NCI-H1436 treated with DMSO at 0.1 percent for 48 hours (cell line): Measurements from ENCODE around the gene EDARADD.

Experiments
- DNase-seq: peaks from one replicate; lab custom pipeline; 2025; lab: John Stamatoyannopoulos, UW

Gene EDARADD

DNA sequence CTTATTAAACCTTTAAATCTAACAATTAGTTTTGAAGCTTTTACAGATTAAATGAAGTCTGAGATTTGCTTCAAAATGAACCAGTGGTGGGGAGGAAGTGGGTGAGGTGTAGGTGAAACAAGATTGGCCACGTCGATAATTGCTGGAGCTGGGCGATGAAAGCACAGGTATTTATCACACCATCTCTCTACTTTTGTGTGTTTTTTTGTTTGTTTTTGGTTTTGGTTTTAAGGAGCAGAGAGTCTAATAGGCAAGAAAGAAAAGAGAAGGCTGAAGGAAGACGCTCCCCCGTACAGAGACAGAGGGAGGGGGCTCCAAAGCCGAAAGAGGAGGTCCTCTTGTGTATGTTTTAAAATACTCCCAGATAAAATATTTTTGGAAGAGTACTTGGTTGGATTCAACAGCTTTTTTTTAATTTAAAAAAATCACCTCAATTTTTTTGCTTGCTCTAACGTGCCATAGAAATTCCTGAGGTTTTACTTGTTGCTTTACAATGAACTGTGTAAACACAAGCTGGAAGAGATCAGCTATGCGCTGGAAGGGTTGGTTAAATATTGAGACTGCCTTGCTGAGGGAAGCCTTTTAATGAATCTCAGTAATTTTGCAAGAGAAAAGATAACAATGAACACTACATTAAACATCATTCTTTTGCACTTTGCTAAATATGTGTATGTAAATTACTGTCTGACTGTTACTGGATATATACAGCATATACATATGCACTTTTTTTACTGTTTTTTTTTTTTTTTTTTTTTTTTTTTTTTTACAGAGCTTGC lies 123.0 kb downstream of the EDARADD start:
- DNase-seq: peak; percentile 13

DNA sequence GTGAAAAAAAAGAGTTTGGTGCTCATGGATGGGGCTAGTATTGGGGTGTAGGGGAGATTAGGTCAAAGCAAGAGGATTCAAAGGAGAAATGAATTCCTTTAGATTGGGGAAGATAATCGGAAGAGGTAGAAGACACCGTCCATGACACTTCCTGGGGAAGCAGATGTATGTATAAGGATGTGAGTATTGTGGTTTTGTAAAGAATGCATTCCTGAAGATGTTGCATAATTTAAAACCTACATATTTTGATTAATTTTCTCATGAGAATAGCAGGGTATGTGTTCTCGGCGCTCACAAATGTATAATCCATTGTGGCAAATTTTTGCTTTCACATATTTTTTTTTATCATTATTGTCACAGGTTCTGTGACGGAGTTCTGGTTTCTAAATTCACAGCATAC lies 124.2 kb downstream of the EDARADD start:
- no peak for DNase-seq

DNA sequence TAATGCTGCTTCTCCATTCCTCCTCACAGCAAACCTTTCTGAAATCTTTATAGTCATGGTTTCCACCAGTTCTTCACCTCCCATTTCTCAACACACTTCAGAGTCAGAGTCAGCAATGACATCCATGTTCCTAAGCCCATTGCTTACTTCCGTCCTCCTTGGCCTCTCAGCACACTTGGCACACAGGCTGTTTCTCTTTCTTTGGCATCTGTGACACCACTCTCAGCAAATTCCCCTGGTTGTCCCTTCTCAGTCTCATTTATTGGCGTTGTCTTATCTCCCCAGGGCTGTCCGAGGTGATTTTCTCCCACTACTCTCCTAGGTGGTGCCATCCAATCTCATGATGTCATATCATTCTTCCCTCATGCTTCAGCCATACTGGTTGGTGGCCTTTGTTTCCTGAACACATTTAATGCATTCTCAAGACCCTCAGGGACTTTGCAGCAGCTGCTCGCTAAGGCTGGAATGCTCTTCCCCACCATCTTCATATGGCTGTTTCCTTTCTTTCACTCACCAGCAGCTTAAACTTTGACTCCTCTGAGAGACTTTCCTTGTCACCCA lies 126.4 kb downstream of the EDARADD start:
- no peak for DNase-seq

DNA sequence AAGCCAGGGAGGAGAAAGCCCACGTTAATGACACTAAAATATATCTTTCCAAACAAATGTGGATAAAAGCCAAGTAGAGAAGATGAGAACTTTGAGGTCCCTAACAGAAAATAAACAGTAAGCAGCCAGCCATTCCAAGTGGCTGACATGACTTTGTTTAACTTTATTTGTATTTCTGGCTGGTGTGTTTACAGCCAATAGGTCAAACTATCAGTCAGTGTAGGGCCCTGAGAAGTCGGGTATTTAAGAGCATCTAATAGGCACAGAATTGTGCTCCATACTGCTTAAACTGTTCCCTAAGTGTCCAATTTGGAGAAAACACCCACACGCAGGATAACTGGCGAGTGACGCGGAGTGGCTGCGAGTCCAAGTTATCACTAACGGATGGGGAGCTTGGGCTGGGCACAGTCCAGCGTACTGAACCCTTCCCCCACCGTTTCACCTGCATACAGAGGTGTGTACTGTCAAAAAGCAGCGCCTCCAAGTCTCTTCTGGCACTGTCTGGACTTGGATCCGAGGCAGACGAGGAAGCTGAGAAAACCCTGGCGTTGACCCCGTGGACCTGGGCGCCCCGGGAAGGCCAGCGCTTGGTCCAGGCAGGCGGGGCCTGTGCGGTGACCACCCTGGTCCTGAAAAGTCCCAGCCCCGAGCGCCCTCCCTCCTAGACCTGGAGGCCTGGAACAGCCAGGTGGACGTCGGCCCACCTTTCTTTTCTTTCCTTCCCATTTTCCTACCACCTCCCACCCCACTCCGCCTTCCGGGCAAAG lies 129.0 kb downstream of the EDARADD start:
- no peak for DNase-seq

DNA sequence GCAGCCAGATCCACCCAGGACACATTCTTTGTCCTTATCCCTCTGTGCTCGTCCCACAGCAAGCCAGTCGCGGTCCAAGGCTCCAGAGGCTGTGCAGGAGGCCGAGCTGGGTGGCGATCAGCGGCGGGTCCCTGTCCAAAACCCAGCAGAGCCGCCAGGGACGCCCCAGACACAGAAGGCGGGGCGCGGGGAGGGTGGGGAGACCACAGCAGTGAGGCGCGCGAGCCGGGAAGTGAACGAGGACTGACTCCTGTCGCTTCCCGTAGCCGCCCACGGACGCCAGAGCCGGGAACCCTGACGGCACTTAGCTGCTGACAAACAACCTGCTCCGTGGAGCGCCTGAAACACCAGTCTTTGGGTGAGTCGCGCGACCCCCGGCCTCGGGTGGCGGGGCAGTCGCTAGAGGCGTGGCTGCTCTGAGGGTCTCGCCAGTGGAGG lies 129.6 kb downstream of the EDARADD start, which contains the start of gene LGALS8:
Gene LGALS8 (plus strand): TSS at position 279 of the 438 bp plus-strand sequence. CDS start 2,089 bp downstream, outside the sequence.
- DNase-seq: no peak

DNA sequence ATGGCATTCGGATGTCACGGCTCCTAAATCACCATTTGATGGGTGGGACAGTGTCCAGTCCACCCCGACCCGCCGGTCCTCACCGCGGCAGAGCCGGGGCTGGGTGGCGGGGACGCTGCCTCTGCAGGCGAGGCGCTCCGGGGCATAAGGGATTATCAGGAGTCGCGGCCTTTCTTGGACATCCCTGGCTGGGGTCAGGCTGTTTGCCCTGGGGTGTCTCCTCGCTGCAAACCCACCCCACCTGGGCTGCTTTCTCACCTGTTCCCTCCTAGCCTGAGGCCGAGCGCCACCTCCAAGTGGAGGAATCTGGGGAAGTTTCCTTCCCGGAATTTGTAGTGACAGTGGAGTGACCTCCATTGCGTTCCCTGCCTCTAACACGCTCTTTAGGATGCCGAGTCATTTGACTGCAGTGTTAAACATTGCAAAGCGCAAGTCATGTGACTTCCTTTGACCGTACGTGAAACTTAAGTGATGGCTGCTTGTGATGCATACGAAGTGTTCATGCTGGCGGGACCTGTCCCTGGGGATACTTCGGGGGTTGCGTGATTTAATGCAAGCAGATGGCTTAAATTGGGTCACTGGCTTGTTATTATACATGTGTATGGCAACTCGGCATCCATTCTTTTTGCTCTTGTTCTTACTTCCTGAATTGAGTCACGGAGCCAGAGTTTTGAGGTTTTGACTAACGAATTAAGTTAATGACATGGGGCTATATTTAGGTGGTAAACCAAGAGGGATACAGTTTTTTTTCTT lies 130.2 kb downstream of the EDARADD start:
- DNase-seq: peak; percentile 92

- no peak for DNase-seq
These were observed 130.8 kb downstream of the EDARADD start for GRCh38 chr1:236524895-236525184.

GRCh38 chr1:236526079-236526478 lies 132.0 kb downstream of the EDARADD start:
- no peak for DNase-seq

GRCh38 chr1:236530286-236530685 lies 136.2 kb downstream of the EDARADD start:
- no peak for DNase-seq

GRCh38 chr1:236530959-236531358 lies 136.9 kb downstream of the EDARADD start:
- DNase-seq: no peak

GRCh38 chr1:236532850-236533249 lies 138.8 kb downstream of the EDARADD start:
- DNase-seq: no peak

- DNase-seq: no peak
These were observed 140.1 kb downstream of the EDARADD start for GRCh38 chr1:236534151-236534651.
